ENCODE measurements around the gene CEP112.

DNA sequence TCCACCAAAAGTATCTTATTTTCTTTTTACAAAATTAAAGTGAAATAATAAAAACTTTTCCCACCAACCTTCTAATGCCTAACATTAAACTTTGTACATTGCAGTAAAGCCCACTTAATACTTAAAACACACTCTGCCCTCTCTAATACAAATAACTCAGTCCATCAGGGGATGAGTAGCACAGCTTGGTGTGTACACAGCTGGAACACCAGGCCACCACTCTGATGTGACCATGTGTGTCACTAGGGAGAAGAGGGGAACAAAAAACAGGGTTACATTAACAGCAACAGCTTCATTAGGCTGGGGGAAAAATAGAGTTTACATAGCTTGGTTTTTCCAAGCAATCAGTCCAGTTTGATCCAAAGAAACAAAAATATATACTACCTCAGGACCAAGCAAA lies 295.0 kb downstream of the CEP112 start:
- TF ChIP-seq POLR2A (IDR thresholded peaks at IDR 0.05; ENCODE audit: low read depth, low read length) (no peak), POLR2AphosphoS5 (IDR thresholded peaks at IDR 0.05; ENCODE audit: low read depth, low read length) (no peak), PAX5 (IDR thresholded peaks at IDR 0.05; ENCODE audit: insufficient read depth, low read length, severe bottlenecking) (no peak), TAF1 (IDR thresholded peaks at IDR 0.05; ENCODE audit: low read depth, low read length) (no peak), SPI1 (IDR thresholded peaks at IDR 0.05; ENCODE audit: low read depth, low read length) (no peak)

Data from GM12891 (cell line).